Transverse colon (tissue), 4 donors: ENCODE data around the gene DRD1. TPM values are rescaled to one million over a fixed set of nuclear protein-coding genes. Genes with fewer than 3 reads are reported as not detected.

Experiments
- DNase-seq: peaks from one replicate; pipeline ENCODE4 v3.0.0-alpha.2; 2019
- H3K27ac ChIP-seq, 4 donors: fragments of 200-600 bp; sonication (generic); 2 replicates each; pipeline ENCODE4 v1.5.1; 2016 to 2018; ENCODE audit warnings: inconsistent platforms in 4 of 4
- H3K27me3 ChIP-seq: fragments of 200-600 bp; sonication (generic); 2 replicates; pipeline ENCODE4 v1.5.1; 2017; ENCODE audit warnings: inconsistent platforms
- H3K36me3 ChIP-seq, 4 donors: fragments of 200-600 bp; sonication (generic); 2 replicates each; pipeline ENCODE4 v1.5.1; 2017 to 2019; ENCODE audit warnings: inconsistent platforms in 4 of 4
- H3K4me1 ChIP-seq, 4 donors: fragments of 200-600 bp; sonication (generic); 2 replicates each; pipeline ENCODE4 v1.5.1; 2017 to 2020; ENCODE audit warnings: inconsistent platforms in 4 of 4
- H3K4me3 ChIP-seq, 4 donors: fragments of 200-600 bp; sonication (generic); 1 replicate in 1 of 4; 2 replicates in 3 of 4; pipeline versions ENCODE4 v1.5.1 to v1.6.1; 2017 to 2019; ENCODE audit warnings: inconsistent platforms in 4 of 4
- H3K9me3 ChIP-seq, 2 donors: fragments of 200-600 bp; sonication (generic); 2 replicates each; pipeline ENCODE4 v1.5.1; 2017 to 2019; ENCODE audit warnings: inconsistent platforms in 2 of 2
- CTCF ChIP-seq, 5 experiments: fragments of 200-600 bp in 3 of 5; fragments of 450-650 bp in 2 of 5; sonication (generic) in 3 of 5; IDR thresholded peaks; 1 replicate in 2 of 5; 2 replicates in 3 of 5; pipeline ENCODE4 v1.5.1; 2016 to 2017; ENCODE audit warnings: antibody characterized with exemption in 5 of 5, inconsistent platforms in 3 of 5, mild to moderate bottlenecking in 2 of 5, moderate library complexity in 1 of 5
- EP300 ChIP-seq: sonication (generic); formaldehyde crosslinking; IDR thresholded peaks from one replicate; pipeline ENCODE4 v1.6.1; 2017; ENCODE audit warnings: antibody characterized with exemption, low read depth
- POLR2A ChIP-seq: fragments of 450-650 bp; IDR thresholded peaks from one replicate; pipeline ENCODE4 v1.6.1; 2016; ENCODE audit warnings: antibody characterized with exemption, mild to moderate bottlenecking, moderate library complexity
- POLR2AphosphoS5 ChIP-seq, 3 donors: sonication (generic); formaldehyde crosslinking; IDR thresholded peaks; one replicate each; pipeline ENCODE4 v1.6.1; 2016; ENCODE audit warnings: antibody characterized with exemption in 3 of 3
- WGBS, 2 donors: methylation state at CpG; one replicate each; pipeline ENCODE4 v1.1.5; 2018; ENCODE audit warnings: low coverage in 1 of 2; 5-methylcytosine and 5-hydroxymethylcytosine counted together
- in situ Hi-C, 4 donors: fragments of 200-750 bp; cut with MboI; loops; one replicate each; pipeline versions ENCODE4 v1.15.0 to v1.15.1; 2017; ENCODE audit warnings: low sequenced_read_pairs in 3 of 4, low pct_ligation_motif_present in 1 of 4, low pct_unique_long_range_greater_than_20kb in 1 of 4
- intact Hi-C: fragments of 100-400 bp; cut with DNase I; formaldehyde crosslinking; loops from one replicate; pipeline ENCODE4 v1.15.1; 2023; ENCODE audit warnings: low total_unique reads
- total RNA-seq, 4 donors: library from RNA; depleted of rRNA; stranded (reverse); fragments of >200 nt; gene quantifications; one replicate each; pipeline ENCODE4 v1.1.0, GENCODE V29; 2016

Gene DRD1
- total RNA-seq, 4 donors from 2014 or later = 0.16 TPM; not detected in 3

GRCh38 chr5:175394601-175395000, 49.4 kb downstream of the DRD1 start:
- Histone ChIP-seq H3K9me3 (no peaks in the 10 kb centered on the region), H3K27ac (no peak overlapping the region), H3K4me3 (no peak overlapping the region), H3K4me1 (no peaks in the 10 kb centered on the region), H3K27me3 (no peaks in the 10 kb centered on the region), H3K36me3 (no peaks in the 10 kb centered on the region)
- in situ Hi-C loops = no loop called here
- WGBS, 2 donors = 20 to 43% methylated on average over 1 to 5 of the region's 5 CpGs
- TF ChIP-seq POLR2A (no peak), POLR2AphosphoS5 (IDR thresholded peaks at IDR 0.05) (no peak), EP300 (no peak), CTCF (IDR thresholded peaks at IDR 0.05) (no peak)
- DNase-seq = no peak
- intact Hi-C loops = no loop called here

GRCh38 chr5:175393897-175394296, 50.1 kb downstream of the DRD1 start:
- Histone ChIP-seq H3K4me1 (no peaks in the 10 kb centered on the region), H3K9me3 (no peaks in the 10 kb centered on the region), H3K27ac (no peak overlapping the region), H3K36me3 (no peaks in the 10 kb centered on the region), H3K4me3 (no peak overlapping the region), H3K27me3 (no peaks in the 10 kb centered on the region)
- WGBS, 2 donors = 21 to 40% methylated on average over 2 to 4 of the region's 4 CpGs
- intact Hi-C loops = no loop called here
- no peak for DNase-seq
- in situ Hi-C loops = no loop called here
- TF ChIP-seq CTCF (IDR thresholded peaks at IDR 0.05) = no peak
- TF ChIP-seq EP300 = no peak
- no peak for TF ChIP-seq POLR2A
- no peak for TF ChIP-seq POLR2AphosphoS5 (IDR thresholded peaks at IDR 0.05)

- no peak for DNase-seq
- no peaks in the 10 kb centered on the region for H3K4me1 ChIP-seq
- in situ Hi-C loops (no loop called here), intact Hi-C loops (no loop called here)
- H3K4me3 ChIP-seq = no peak overlapping the region
- WGBS, 2 donors = 67 to 90% methylated on average over 2 to 5 of the region's 5 CpGs
- H3K36me3 ChIP-seq = no peaks in the 10 kb centered on the region
- TF ChIP-seq POLR2A (no peak), EP300 (no peak), POLR2AphosphoS5 (IDR thresholded peaks at IDR 0.05) (no peak), CTCF (IDR thresholded peaks at IDR 0.05) (no peak)
- H3K27ac ChIP-seq = no peak overlapping the region
- no peaks in the 10 kb centered on the region for H3K27me3 ChIP-seq
- no peaks in the 10 kb centered on the region for H3K9me3 ChIP-seq
Measured at GRCh38 chr5:175392236-175392635, 51.7 kb downstream of the DRD1 start.

- 91 to 93% methylated on average over 3 to 4 of the region's 4 CpGs for WGBS, 2 donors
- no peak for DNase-seq
- H3K4me1 ChIP-seq = no peaks in the 10 kb centered on the region
- no peaks in the 10 kb centered on the region for H3K9me3 ChIP-seq
- H3K27me3 ChIP-seq = no peaks in the 10 kb centered on the region
- no peak overlapping the region for H3K4me3 ChIP-seq
- TF ChIP-seq POLR2AphosphoS5 (IDR thresholded peaks at IDR 0.05) (no peak), EP300 (no peak), POLR2A (no peak), CTCF (IDR thresholded peaks at IDR 0.05) (no peak)
- no peak overlapping the region for H3K27ac ChIP-seq
- in situ Hi-C loops = no loop called here
- intact Hi-C loops = no loop called here
- no peaks in the 10 kb centered on the region for H3K36me3 ChIP-seq
Measured at GRCh38 chr5:175390352-175391083, 53.5 kb downstream of the DRD1 start.

Other genes starting within 250 kb of the DRD1 start
- gene SFXN1, start 34.4 kb upstream of the DRD1 start, total RNA-seq = 100 to 1,000 TPM in 2 of 4 donors, 10 to 100 TPM in 2; 15.7 to 192 (median 93.4) TPM
- gene HRH2, start 213.9 kb upstream of the DRD1 start, total RNA-seq = 1 to 10 TPM in 1 of 4 donors, under 1 TPM in 3; 0.20 to 1.5 (median 0.74) TPM